Measurements from ENCODE around the gene MYO7A. TPM values are rescaled to one million over a fixed set of nuclear protein-coding genes. Genes with fewer than 3 reads are reported as not detected.

Gene MYO7A
- total and polyA plus RNA-seq, 2 experiments from 2014 or later, result 0.48 to 1.6 TPM

- no peaks in the 10 kb centered on the region for H3K9me3 ChIP-seq (ENCODE audit: low read depth)
- no peaks in the 10 kb centered on the region for H3K27me3 ChIP-seq
- DNase-seq (ENCODE audit: low read depth in 1 of 2, low spot score in 1 of 2), result no peak
- no peak overlapping the region for H3K4me3 ChIP-seq
- no peaks in the 10 kb centered on the region for H3K36me3 ChIP-seq
- no peaks in the 10 kb centered on the region for H3K4me1 ChIP-seq (ENCODE audit: low read depth)
- no peak overlapping the region for H3K27ac ChIP-seq
- TF ChIP-seq, protein P1, sequence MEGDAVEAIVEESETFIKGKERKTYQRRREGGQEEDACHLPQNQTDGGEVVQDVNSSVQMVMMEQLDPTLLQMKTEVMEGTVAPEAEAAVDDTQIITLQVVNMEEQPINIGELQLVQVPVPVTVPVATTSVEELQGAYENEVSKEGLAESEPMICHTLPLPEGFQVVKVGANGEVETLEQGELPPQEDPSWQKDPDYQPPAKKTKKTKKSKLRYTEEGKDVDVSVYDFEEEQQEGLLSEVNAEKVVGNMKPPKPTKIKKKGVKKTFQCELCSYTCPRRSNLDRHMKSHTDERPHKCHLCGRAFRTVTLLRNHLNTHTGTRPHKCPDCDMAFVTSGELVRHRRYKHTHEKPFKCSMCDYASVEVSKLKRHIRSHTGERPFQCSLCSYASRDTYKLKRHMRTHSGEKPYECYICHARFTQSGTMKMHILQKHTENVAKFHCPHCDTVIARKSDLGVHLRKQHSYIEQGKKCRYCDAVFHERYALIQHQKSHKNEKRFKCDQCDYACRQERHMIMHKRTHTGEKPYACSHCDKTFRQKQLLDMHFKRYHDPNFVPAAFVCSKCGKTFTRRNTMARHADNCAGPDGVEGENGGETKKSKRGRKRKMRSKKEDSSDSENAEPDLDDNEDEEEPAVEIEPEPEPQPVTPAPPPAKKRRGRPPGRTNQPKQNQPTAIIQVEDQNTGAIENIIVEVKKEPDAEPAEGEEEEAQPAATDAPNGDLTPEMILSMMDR (IDR thresholded peaks at IDR 0.05; ENCODE audit: low read depth, low read length), result no peak
Observed at GRCh38 chr11:77139201-77139600, 11.2 kb downstream of the MYO7A start.

GRCh38 chr11:77140231-77140851 lies 12.3 kb downstream of the MYO7A start:
- Histone ChIP-seq H3K27me3 (no peaks in the 10 kb centered on the region), H3K4me1 (ENCODE audit: low read depth) (peaks cover 5% of the 10 kb centered on the region), H3K27ac (no peak overlapping the region), H3K9me3 (ENCODE audit: low read depth) (no peaks in the 10 kb centered on the region), H3K4me3 (no peak overlapping the region), H3K36me3 (no peaks in the 10 kb centered on the region)
- peak; percentile 32 to 92 for DNase-seq (ENCODE audit: low read depth in 1 of 2, low spot score in 1 of 2)
- TF ChIP-seq, protein P1 (IDR thresholded peaks at IDR 0.05; ENCODE audit: low read depth, low read length), result no peak

DNA sequence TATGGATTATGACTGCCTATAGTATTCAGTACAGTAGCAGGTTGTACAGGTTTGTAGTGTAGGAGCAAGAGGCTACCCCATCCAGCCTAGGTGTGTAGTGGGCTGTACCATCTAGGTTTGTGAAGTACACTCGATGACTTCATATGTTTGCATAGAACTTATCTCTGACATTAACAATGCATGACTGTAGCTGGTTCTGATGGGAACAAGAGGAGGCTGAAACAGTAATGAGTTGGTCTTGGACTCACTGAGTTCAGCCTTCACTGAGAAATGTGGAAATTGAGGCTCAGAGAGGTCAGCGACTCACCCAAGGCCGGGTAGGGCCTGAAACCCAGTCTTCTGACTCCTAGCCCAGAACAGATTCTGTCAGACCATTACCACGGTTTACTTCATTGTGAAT lies 13.0 kb downstream of the MYO7A start:
- no peaks in the 10 kb centered on the region for H3K36me3 ChIP-seq
- H3K4me1 ChIP-seq (ENCODE audit: low read depth), result peaks cover 5% of the 10 kb centered on the region
- H3K27ac ChIP-seq, result no peak overlapping the region
- TF ChIP-seq, protein P1 (IDR thresholded peaks at IDR 0.05; ENCODE audit: low read depth, low read length), result no peak
- no peaks in the 10 kb centered on the region for H3K9me3 ChIP-seq (ENCODE audit: low read depth)
- peak in 1 of 2 donors; percentile 63 for DNase-seq (ENCODE audit: low read depth in 1 of 2, low spot score in 1 of 2)
- no peaks in the 10 kb centered on the region for H3K27me3 ChIP-seq
- H3K4me3 ChIP-seq, result no peak overlapping the region

DNA sequence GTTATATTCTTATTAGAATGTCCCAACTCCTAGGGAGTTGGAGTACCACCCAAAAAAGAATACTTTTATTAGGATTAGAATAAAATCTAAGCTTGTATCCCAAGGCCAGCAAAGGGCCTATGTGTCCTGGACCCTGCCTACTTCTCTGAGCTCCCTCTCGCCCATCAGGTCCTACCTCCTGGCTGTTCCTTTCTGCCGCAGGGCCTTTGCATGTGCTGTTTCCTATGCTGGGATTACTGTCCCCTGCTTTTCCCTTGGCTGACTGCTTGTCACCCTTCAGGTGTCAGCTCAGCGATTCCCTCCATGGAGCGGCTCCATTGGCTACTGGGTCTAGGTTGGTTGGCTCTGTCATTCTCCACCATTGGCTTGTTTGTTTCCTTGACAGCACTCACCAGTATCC lies 13.4 kb downstream of the MYO7A start:
- no peak for DNase-seq (ENCODE audit: low read depth in 1 of 2, low spot score in 1 of 2)
- no peaks in the 10 kb centered on the region for H3K9me3 ChIP-seq (ENCODE audit: low read depth)
- H3K27ac ChIP-seq, result no peak overlapping the region
- no peaks in the 10 kb centered on the region for H3K36me3 ChIP-seq
- TF ChIP-seq, protein P1 (IDR thresholded peaks at IDR 0.05; ENCODE audit: low read depth, low read length), result no peak
- H3K4me3 ChIP-seq, result no peak overlapping the region
- H3K27me3 ChIP-seq, result no peaks in the 10 kb centered on the region
- H3K4me1 ChIP-seq (ENCODE audit: low read depth), result peaks cover 5% of the 10 kb centered on the region

DNA sequence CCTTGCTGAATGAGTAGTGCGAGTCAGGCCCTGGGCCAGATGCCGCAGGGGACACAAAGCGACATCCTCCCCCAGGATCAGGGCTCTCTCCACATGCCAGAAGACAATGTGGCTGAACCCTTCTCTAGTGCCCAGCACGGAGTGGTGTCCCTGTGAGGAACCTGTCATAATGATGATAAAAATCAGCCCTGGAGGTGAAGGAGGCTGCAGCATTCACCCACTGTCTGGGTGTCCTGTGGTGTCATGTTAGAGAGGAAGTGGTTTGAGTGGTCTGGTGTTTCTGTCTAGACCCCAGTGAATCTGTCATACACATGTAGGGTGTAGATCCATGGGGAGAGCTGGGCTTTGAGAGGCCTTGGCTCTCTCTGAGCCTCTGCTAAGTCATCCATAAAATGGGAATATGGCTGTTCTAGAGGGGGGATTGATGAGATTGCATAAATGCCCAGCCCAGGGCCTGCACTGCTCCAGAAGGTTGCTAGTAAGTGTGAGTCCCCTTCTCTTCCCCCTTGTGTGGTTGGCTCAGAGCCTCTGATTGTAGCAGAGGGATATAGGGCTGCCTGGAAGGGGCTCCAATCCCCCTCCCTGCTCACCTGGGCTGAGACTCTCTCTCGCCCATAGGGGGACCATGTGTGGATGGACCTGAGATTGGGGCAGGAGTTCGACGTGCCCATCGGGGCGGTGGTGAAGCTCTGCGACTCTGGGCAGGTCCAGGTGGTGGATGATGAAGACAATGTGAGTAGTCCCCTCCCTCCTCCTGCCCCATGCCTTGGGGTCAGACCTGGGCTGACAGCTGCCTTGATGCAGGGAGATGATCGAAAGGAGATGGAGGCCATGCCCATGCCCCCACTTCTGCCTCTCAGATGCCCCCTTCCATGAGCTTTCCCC lies 14.3 kb downstream of the MYO7A start:
- TF ChIP-seq, protein P1 (IDR thresholded peaks at IDR 0.05; ENCODE audit: low read depth, low read length), result no peak
- Histone ChIP-seq H3K4me3 (no peak overlapping the region), H3K4me1 (ENCODE audit: low read depth) (peaks cover 5% of the 10 kb centered on the region), H3K27me3 (peaks cover 4% of the 10 kb centered on the region), H3K27ac (no peak overlapping the region), H3K9me3 (ENCODE audit: low read depth) (no peaks in the 10 kb centered on the region), H3K36me3 (no peaks in the 10 kb centered on the region)
- DNase-seq (ENCODE audit: low read depth in 1 of 2, low spot score in 1 of 2), result no peak

All from cardiac muscle cell (in vitro differentiated cells and primary cell).